HepG2 (cell line): Measurements from ENCODE around the gene XDH. TPM values are rescaled to one million over a fixed set of nuclear protein-coding genes. Genes with fewer than 3 reads are reported as not detected.

Source experiments
- ATAC-seq: fragments of 200-7000 bp; cut with Tn5 transposase; 3 replicates; pipeline ENCODE4 v1.9.1; 2020; ENCODE audit warnings: mild to moderate bottlenecking, moderate library complexity
- BruUV-seq: library from RNA; stranded (reverse); fragments of 400-500 nt; replicated peaks from 2 replicates; lab custom pipeline; 2021; lab: Mats Ljungman, UMichigan
- CTCF ChIA-PET: fragments of 300-600 bp; formaldehyde crosslinking; extraction: SDS; loops from one replicate; lab custom pipeline; 2021; ENCODE audit warnings: low total read pairs, inconsistent platforms, low intra/inter-chr PET ratio; lab: Yijun Ruan, JAX
- POLR2A ChIA-PET: fragments of 350-600 bp; sonication (Branson Sonifier 250); formaldehyde crosslinking; loops from one replicate; lab custom pipeline; 2020; ENCODE audit warnings: antibody characterized with exemption, inconsistent platforms; lab: Yijun Ruan, JAX
- DNase-seq: peaks from one replicate; pipeline ENCODE4 v3.0.0-alpha.2; 2015; ENCODE audit warnings: low spot score
- FAIRE-seq: peaks from 3 replicates; lab custom pipeline; 2011; peaks lifted over from hg19 to GRCh38; lab: Jason Lieb, UNC
- H2AFZ ChIP-seq: one replicate; pipeline ENCODE4 v1.6.1; 2011; ENCODE audit warnings: low read length, inconsistent platforms
- H3K27ac ChIP-seq: fragments of 300-600 bp; 3 replicates; pipeline ENCODE4 v1.8.0; 2011; ENCODE audit warnings: mixed run types, mild to moderate bottlenecking, mixed read lengths, low read length, inconsistent platforms; ENCODE audit not compliant: insufficient read depth; ENCODE audit errors: extremely low read length
- H3K27me3 ChIP-seq, 2 experiments: fragments of 200-600 bp in 1 of 2; 2 replicates in 1 of 2; 3 replicates in 1 of 2; pipeline versions ENCODE4 v1.6.0 to v1.8.0; 2011; ENCODE audit warnings: low read length in 2 of 2, mild to moderate bottlenecking in 2 of 2, moderate library complexity in 2 of 2, inconsistent platforms in 1 of 2; ENCODE audit not compliant: insufficient read depth in 2 of 2, control insufficient read depth in 1 of 2
- H3K36me3 ChIP-seq, 2 experiments: fragments of 200-600 bp in 1 of 2; replicated peaks in 1 of 2; 2 replicates in 1 of 2; 3 replicates in 1 of 2; pipeline versions ENCODE4 v1.5.1 to v1.8.0; 2011; ENCODE audit warnings: low read length in 2 of 2, inconsistent platforms in 1 of 2; ENCODE audit not compliant: insufficient read depth in 2 of 2, control insufficient read depth in 1 of 2
- H3K4me1 ChIP-seq: 2 replicates; pipeline ENCODE4 v1.5.1; 2012; ENCODE audit warnings: low read length, inconsistent platforms; ENCODE audit not compliant: insufficient read depth
- H3K4me2 ChIP-seq: 2 replicates; pipeline ENCODE4 v1.6.0; 2011; ENCODE audit warnings: low read depth, low read length, inconsistent platforms
- H3K4me3 ChIP-seq, 3 experiments: fragments of 200-600 bp in 1 of 3; sonication (generic), shearing (Covaris generic) in 1 of 3; replicated peaks in 1 of 3; 2 replicates each; pipeline ENCODE4 v1.5.1; 2011 to 2016; ENCODE audit warnings: low read length in 3 of 3, inconsistent platforms in 2 of 3, low read depth in 2 of 3, mild to moderate bottlenecking in 2 of 3, control low read depth in 1 of 3, mixed read lengths in 1 of 3; ENCODE audit not compliant: insufficient read depth in 1 of 3
- H3K79me2 ChIP-seq: one replicate; pipeline ENCODE4 v1.6.1; 2011; ENCODE audit warnings: low read length, inconsistent platforms; ENCODE audit not compliant: insufficient read depth
- H3K9ac ChIP-seq: 2 replicates; pipeline ENCODE4 v1.6.0; 2011; ENCODE audit warnings: mild to moderate bottlenecking, low read depth, low read length, inconsistent platforms; ENCODE audit not compliant: insufficient read depth
- H3K9me3 ChIP-seq: 2 replicates; pipeline ENCODE4 v1.5.1; 2012; ENCODE audit warnings: mild to moderate bottlenecking, low read length
- H4K20me1 ChIP-seq: 2 replicates; pipeline ENCODE4 v1.6.0; 2011; ENCODE audit warnings: inconsistent platforms, mild to moderate bottlenecking, low read length, moderate library complexity; ENCODE audit not compliant: insufficient read depth
- AGO2 ChIP-seq: fragments of 200-400 bp; formaldehyde crosslinking; optimal IDR thresholded peaks from 2 replicates; pipeline ENCODE3; 2017; ENCODE audit warnings: mild to moderate bottlenecking, low read depth, low read length, moderate library complexity
- ARID2 ChIP-seq: sonication (generic); formaldehyde crosslinking; IDR thresholded peaks from 2 replicates; pipeline ENCODE4 v1.8.1; 2022; ENCODE audit warnings: mild to moderate bottlenecking, missing genetic modification reagents, borderline replicate concordance
- CEBPG ChIP-seq: IDR thresholded peaks from 2 replicates; pipeline ENCODE4 v1.6.1; 2016
- ELF1 ChIP-seq: sonication (generic); formaldehyde crosslinking; IDR thresholded peaks from 2 replicates; pipeline ENCODE4 v1.4.0; 2020; ENCODE audit warnings: missing genetic modification reagents
- NRL ChIP-seq: sonication (generic); formaldehyde crosslinking; IDR thresholded peaks from 2 replicates; pipeline ENCODE4 v1.5.0; 2020; ENCODE audit warnings: missing genetic modification reagents, mild to moderate bottlenecking, moderate library complexity, borderline replicate concordance
- RNF2 ChIP-seq: fragments of 450-650 bp; conservative IDR thresholded peaks from 2 replicates; pipeline ENCODE4 v1.6.1; 2016; ENCODE audit warnings: low read depth
- RORA ChIP-seq: sonication (generic); formaldehyde crosslinking; IDR thresholded peaks from 2 replicates; pipeline ENCODE4 v1.5.0; 2020; ENCODE audit warnings: mild to moderate bottlenecking, missing genetic modification reagents, moderate library complexity
- TCF12 ChIP-seq, 2 experiments: fragments of 450-650 bp in 1 of 2; sonication (generic) in 1 of 2; formaldehyde crosslinking in 1 of 2; IDR thresholded peaks; 2 replicates each; pipeline versions ENCODE4 v1.6.1 to v1.8.0; 2017 to 2022; ENCODE audit warnings: antibody characterized with exemption in 1 of 2, mild to moderate bottlenecking in 1 of 2, missing genetic modification reagents in 1 of 2, moderate library complexity in 1 of 2
- ZBTB44 ChIP-seq: sonication (generic); formaldehyde crosslinking; IDR thresholded peaks from 2 replicates; pipeline ENCODE4 v1.4.0; 2020; ENCODE audit warnings: missing genetic modification reagents
- ZNF513 ChIP-seq: sonication (generic); formaldehyde crosslinking; conservative IDR thresholded peaks from 2 replicates; pipeline ENCODE4 v1.5.0; 2020; ENCODE audit warnings: missing genetic modification reagents
- ZZZ3 ChIP-seq: sonication (generic); formaldehyde crosslinking; IDR thresholded peaks from 2 replicates; pipeline ENCODE4 v1.4.0; 2020; ENCODE audit warnings: missing genetic modification reagents, mild to moderate bottlenecking, borderline replicate concordance
- WGBS: methylation state at CpG from one replicate; pipeline ENCODE4 v1.1.6; 2017; ENCODE audit warnings: low lambda C conversion rate; 5-methylcytosine and 5-hydroxymethylcytosine counted together
- in situ Hi-C: cut with HindIII; loops from 2 replicates; pipeline ENCODE4 v1.10.0; 2017; ENCODE audit warnings: low pct_unique_long_range_greater_than_20kb; ENCODE audit not compliant: extremely low pct_ligation_motif_present
- intact Hi-C: fragments of 100-400 bp; cut with micrococcal nuclease; formaldehyde crosslinking; loops from one replicate; pipeline ENCODE4 v1.10.0; 2022; ENCODE audit not compliant: unreplicated experiment
- polyA plus RNA-seq, 8 experiments: library from polyadenylated mRNA; depleted of rRNA in 3 of 8; stranded (reverse) in 7 of 8; unstranded in 1 of 8; fragments of >200 nt; fragmentation: Illumina TruSeq in 4 of 8; extraction: Trizol in 4 of 8; gene quantifications; 2 replicates each; pipeline versions ENCODE4 v1.2.1 to v1.2.3, GENCODE V29; 2011 to 2016; ENCODE audit warnings: low read depth in 4 of 8, missing spikeins in 1 of 8, mixed read lengths in 1 of 8; ENCODE audit not compliant: insufficient read depth in 1 of 8
- total RNA-seq, 5 experiments: library from RNA; depleted of rRNA; stranded (reverse); fragments of >200 nt; fragmentation: Illumina TruSeq; extraction: Trizol; gene quantifications; 2 replicates each; pipeline ENCODE4 v1.2.3, GENCODE V29; 2016; ENCODE audit warnings: low read depth in 1 of 5
- TF ChIP-seq, protein P1 (sequence below): IDR thresholded peaks from 2 replicates; pipeline ENCODE4 v1.6.1; 2012; ENCODE audit warnings: low read depth, low read length, improper control_type of control experiment

The XDH gene
- total and polyA plus RNA-seq, 2 of the 13 experiments (the other 11 are each of a cell fraction or from before 2014, with no cell fraction given): not detected

- H3K4me2 ChIP-seq: no peak overlapping the region
- peaks cover 0 to 17% of the 10 kb centered on the region in 2 experiments; a peak in 1 of 5 replicates for H3K27me3 ChIP-seq
- H3K4me1 ChIP-seq: no peaks in the 10 kb centered on the region
- intact Hi-C loops: no loop called here
- no peaks in the 10 kb centered on the region for H4K20me1 ChIP-seq
- POLR2A ChIA-PET: no interaction called here
- H3K4me3 ChIP-seq: no peak overlapping the region
- no peaks in the 10 kb centered on the region for H3K9me3 ChIP-seq
- no peaks in the 10 kb centered on the region for H3K36me3 ChIP-seq
- no peak for TF ChIP-seq ZNF513 (CRISPR knock-in tag)
- TF ChIP-seq ZBTB44: no peak
- no peak for TF ChIP-seq RNF2
- no peak for TF ChIP-seq TCF12 (IDR thresholded peaks at IDR 0.05)
- TF ChIP-seq TCF12 (CRISPR knock-in tag; IDR thresholded peaks at IDR 0.05): no peak
- no peak for TF ChIP-seq ARID2 (CRISPR knock-in tag)
- TF ChIP-seq RORA: no peak
- no peak for TF ChIP-seq NRL (CRISPR knock-in tag)
- no peak for TF ChIP-seq ZZZ3 (CRISPR knock-in tag)
- no peak for TF ChIP-seq CEBPG (CRISPR knock-in tag)
- TF ChIP-seq AGO2: no peak
- TF ChIP-seq ELF1 (CRISPR knock-in tag): no peak
- TF ChIP-seq, protein P1, sequence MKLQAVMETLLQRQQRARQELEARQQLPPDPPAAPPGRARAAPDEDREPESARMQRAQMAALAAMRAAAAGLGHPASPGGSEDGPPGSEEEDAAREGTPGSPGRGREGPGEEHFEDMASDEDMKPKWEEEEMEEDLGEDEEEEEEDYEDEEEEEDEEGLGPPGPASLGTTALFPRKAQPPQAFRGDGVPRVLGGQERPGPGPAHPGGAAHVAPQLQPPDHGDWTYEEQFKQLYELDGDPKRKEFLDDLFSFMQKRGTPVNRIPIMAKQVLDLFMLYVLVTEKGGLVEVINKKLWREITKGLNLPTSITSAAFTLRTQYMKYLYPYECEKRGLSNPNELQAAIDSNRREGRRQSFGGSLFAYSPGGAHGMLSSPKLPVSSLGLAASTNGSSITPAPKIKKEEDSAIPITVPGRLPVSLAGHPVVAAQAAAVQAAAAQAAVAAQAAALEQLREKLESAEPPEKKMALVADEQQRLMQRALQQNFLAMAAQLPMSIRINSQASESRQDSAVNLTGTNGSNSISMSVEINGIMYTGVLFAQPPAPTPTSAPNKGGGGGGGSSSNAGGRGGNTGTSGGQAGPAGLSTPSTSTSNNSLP: no peak
- 18% methylated on average over 3 of the region's 3 CpGs for whole genome bisulfite sequencing
- no peaks in the 10 kb centered on the region for H3K79me2 ChIP-seq
- H3K9ac ChIP-seq: no peak overlapping the region
- in situ Hi-C loops: no loop called here
- no peak overlapping the region for H3K27ac ChIP-seq
- H2AFZ ChIP-seq: no peak overlapping the region
- CTCF ChIA-PET: no interaction called here
- DNase-seq (no peak), FAIRE-seq (no peak), ATAC-seq (no peak)
- BruUV-seq: no TSS peak
These were observed 29.7 kb downstream of the XDH start for GRCh38 chr2:31384771-31385276.
